ENCODE data around the gene ZNF175.
"Not testable (repeated sequence)": the region's sequence is repeated elsewhere in the genome, so short reads cannot be mapped to it uniquely, and the experiment has no call there.

Gene ZNF175

DNA sequence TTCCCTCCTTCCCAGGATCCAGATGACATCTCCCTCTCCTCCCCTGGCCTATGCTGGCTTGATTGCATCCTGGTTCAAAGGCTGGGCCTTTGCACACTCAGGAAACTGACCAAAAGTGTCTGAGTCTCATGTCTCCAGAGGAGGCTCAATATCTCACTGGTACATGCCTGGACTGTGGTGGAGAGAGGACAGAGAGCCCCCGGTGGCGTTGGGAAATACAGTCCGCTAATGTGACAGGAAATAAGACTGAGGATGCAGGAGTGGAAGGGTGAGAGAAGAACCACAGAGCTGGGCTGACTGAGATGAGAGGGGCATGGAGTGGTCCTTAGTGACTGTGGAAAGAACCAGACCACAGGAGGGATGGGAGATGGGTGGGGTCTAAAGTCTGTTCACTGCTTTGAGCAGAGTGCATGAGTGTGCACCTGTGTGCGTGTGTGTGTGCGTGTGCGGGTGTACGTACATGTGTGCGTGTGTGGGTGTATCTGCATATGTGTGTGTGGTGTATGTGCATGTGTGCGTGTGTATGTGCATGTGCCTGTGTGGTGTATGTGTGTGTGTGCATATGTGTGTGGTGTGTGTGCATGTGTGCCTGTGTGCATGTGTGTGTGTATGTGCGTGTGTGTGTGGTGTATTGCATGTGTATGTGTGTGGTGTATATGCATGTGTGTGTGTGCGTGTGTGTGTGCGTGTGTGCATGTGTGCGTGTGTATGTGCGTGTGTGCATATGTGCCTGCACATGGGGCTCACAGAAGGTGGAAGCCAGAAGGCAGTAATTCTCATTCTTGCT is 57.3 kb downstream of the ZNF175 start:
- H3K9me3 ChIP-seq (ENCODE audit: control insufficient read depth, insufficient read depth, low read length), result no peaks in the 10 kb centered on the region
- no peaks in the 10 kb centered on the region; the same call in 1 of the 2 replicates for H3K27me3 ChIP-seq (ENCODE audit: control insufficient read depth, low read length)
- H3K9me2 ChIP-seq (replicated peaks; ENCODE audit: control insufficient read depth, low read length), result no peaks in the 10 kb centered on the region
- TF ChIP-seq EZH2phosphoT487 (IDR thresholded peaks at IDR 0.05; ENCODE audit: borderline replicate concordance, low read length), result no peak
- TF ChIP-seq, protein P1, sequence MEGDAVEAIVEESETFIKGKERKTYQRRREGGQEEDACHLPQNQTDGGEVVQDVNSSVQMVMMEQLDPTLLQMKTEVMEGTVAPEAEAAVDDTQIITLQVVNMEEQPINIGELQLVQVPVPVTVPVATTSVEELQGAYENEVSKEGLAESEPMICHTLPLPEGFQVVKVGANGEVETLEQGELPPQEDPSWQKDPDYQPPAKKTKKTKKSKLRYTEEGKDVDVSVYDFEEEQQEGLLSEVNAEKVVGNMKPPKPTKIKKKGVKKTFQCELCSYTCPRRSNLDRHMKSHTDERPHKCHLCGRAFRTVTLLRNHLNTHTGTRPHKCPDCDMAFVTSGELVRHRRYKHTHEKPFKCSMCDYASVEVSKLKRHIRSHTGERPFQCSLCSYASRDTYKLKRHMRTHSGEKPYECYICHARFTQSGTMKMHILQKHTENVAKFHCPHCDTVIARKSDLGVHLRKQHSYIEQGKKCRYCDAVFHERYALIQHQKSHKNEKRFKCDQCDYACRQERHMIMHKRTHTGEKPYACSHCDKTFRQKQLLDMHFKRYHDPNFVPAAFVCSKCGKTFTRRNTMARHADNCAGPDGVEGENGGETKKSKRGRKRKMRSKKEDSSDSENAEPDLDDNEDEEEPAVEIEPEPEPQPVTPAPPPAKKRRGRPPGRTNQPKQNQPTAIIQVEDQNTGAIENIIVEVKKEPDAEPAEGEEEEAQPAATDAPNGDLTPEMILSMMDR (IDR thresholded peaks at IDR 0.05; ENCODE audit: low read depth, low read length, poor library complexity, severe bottlenecking), result no peak
- H3K4me3 ChIP-seq (ENCODE audit: low read length), result no peak overlapping the region
- no peaks in the 10 kb centered on the region for H4K20me1 ChIP-seq (ENCODE audit: control insufficient read depth, insufficient read depth, low read depth, low read length)
- no peaks in the 10 kb centered on the region for H3K79me2 ChIP-seq (ENCODE audit: control insufficient read depth, low read length)
- no peak overlapping the region for H3K4me2 ChIP-seq (ENCODE audit: low read length)
- H3K4me1 ChIP-seq (ENCODE audit: control insufficient read depth, low read length), result no peaks in the 10 kb centered on the region
- no peaks in the 10 kb centered on the region for H3F3A ChIP-seq (ENCODE audit: control insufficient read depth, insufficient read depth)
- H3K27ac ChIP-seq (ENCODE audit: low read depth, low read length), result no peak overlapping the region
- no peaks in the 10 kb centered on the region for H3K36me3 ChIP-seq (ENCODE audit: control insufficient read depth, low read length)

DNA sequence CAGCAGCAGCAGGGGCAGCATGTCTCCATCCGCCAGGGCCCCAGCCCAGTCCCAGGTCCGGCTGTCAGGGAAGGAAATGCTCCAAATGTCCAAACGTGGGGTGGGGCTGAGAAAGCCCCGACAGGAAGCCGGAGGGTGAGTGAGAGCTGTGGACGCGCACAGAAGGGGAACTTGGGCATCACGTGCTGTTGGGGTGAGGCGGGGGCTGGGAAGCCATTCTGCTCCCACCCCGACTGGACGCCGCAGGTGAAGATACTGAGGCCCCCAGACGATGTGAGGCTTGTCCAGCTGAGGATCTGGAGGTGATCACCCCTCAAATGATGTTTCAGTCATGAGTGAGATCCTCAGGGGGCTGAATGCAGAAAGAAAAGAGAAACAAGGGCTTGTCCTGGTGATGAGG is 59.2 kb downstream of the ZNF175 start, which contains the start of gene SIGLEC5:
SIGLEC5 (minus strand) TSS at position 87 of the 400 bp plus-strand sequence; CDS start at position 21, 66 bp downstream.
- H3K4me2 ChIP-seq (ENCODE audit: low read length); H3K27ac ChIP-seq (ENCODE audit: low read depth, low read length); H4K20me1 ChIP-seq (ENCODE audit: control insufficient read depth, insufficient read depth, low read depth, low read length); H3K79me2 ChIP-seq (ENCODE audit: control insufficient read depth, low read length); H3K9me2 ChIP-seq (replicated peaks; ENCODE audit: control insufficient read depth, low read length); H3K4me3 ChIP-seq (ENCODE audit: low read length); H3K36me3 ChIP-seq (ENCODE audit: control insufficient read depth, low read length); H3K27me3 ChIP-seq (ENCODE audit: control insufficient read depth, low read length); H3K9me3 ChIP-seq (ENCODE audit: control insufficient read depth, insufficient read depth, low read length); H3K4me1 ChIP-seq (ENCODE audit: control insufficient read depth, low read length); H3F3A ChIP-seq (ENCODE audit: control insufficient read depth, insufficient read depth): not testable (repeated sequence)

GRCh38 chr19:51632126-51632525 is 61.0 kb downstream of the ZNF175 start:
- no peaks in the 10 kb centered on the region for H3K36me3 ChIP-seq (ENCODE audit: control insufficient read depth, low read length)
- H3K9me2 ChIP-seq (replicated peaks; ENCODE audit: control insufficient read depth, low read length), result no peaks in the 10 kb centered on the region
- H3K27ac ChIP-seq (ENCODE audit: low read depth, low read length), result no peak overlapping the region
- H3K4me2 ChIP-seq (ENCODE audit: low read length), result no peak overlapping the region
- H3K27me3 ChIP-seq (ENCODE audit: control insufficient read depth, low read length), result no peaks in the 10 kb centered on the region; the same call in 1 of the 2 replicates
- H3K4me3 ChIP-seq (ENCODE audit: low read length), result no peak overlapping the region
- no peaks in the 10 kb centered on the region for H3K79me2 ChIP-seq (ENCODE audit: control insufficient read depth, low read length)
- no peaks in the 10 kb centered on the region for H4K20me1 ChIP-seq (ENCODE audit: control insufficient read depth, insufficient read depth, low read depth, low read length)
- TF ChIP-seq EZH2phosphoT487 (IDR thresholded peaks at IDR 0.05; ENCODE audit: borderline replicate concordance, low read length), result no peak
- TF ChIP-seq, protein P1 (IDR thresholded peaks at IDR 0.05; ENCODE audit: low read depth, low read length, poor library complexity, severe bottlenecking), result no peak
- no peaks in the 10 kb centered on the region for H3F3A ChIP-seq (ENCODE audit: control insufficient read depth, insufficient read depth)
- no peaks in the 10 kb centered on the region for H3K4me1 ChIP-seq (ENCODE audit: control insufficient read depth, low read length)
- no peaks in the 10 kb centered on the region for H3K9me3 ChIP-seq (ENCODE audit: control insufficient read depth, insufficient read depth, low read length)

DNA sequence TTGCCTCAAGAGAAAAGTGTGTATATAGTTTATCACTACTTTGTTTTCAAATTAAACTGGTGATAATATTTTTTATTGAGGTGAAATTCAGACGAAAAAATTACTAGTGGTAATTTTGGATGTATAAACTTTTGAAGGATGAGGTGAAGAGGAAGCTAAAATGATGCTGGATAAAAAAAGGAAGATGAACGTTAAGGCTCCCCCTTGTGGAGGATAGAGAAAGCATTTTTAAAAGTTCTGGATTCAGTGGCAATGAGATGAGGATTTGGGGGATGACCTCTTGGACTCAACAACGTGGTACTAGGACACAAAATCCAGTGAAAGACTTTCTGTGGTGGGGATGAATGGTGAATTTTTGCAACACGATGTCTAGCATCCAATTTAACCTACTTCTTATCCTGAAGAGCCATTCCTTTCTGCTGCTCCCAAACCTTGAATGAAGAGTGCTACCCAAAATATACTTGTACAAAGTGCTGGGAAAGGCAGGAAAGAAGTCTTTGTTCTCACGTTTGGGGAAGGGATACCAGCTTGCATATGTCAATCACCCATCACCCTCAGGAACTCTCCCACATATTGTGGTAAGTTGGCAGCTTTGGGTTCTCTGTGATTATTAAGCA is 66.4 kb downstream of the ZNF175 start:
- Histone ChIP-seq H3K4me1 (ENCODE audit: control insufficient read depth, low read length) (no peaks in the 10 kb centered on the region), H4K20me1 (ENCODE audit: control insufficient read depth, insufficient read depth, low read depth, low read length) (no peaks in the 10 kb centered on the region), H3K27me3 (ENCODE audit: control insufficient read depth, low read length) (no peaks in the 10 kb centered on the region), H3K79me2 (ENCODE audit: control insufficient read depth, low read length) (no peaks in the 10 kb centered on the region), H3K36me3 (ENCODE audit: control insufficient read depth, low read length) (no peaks in the 10 kb centered on the region), H3F3A (ENCODE audit: control insufficient read depth, insufficient read depth) (no peaks in the 10 kb centered on the region), H3K4me3 (ENCODE audit: low read length) (no peak overlapping the region), H3K9me3 (ENCODE audit: control insufficient read depth, insufficient read depth, low read length) (no peaks in the 10 kb centered on the region), H3K4me2 (ENCODE audit: low read length) (no peak overlapping the region), H3K9me2 (replicated peaks; ENCODE audit: control insufficient read depth, low read length) (no peaks in the 10 kb centered on the region), H3K27ac (ENCODE audit: low read depth, low read length) (no peak overlapping the region)
- no peak for TF ChIP-seq EZH2phosphoT487 (IDR thresholded peaks at IDR 0.05; ENCODE audit: borderline replicate concordance, low read length)
- TF ChIP-seq, protein P1 (IDR thresholded peaks at IDR 0.05; ENCODE audit: low read depth, low read length, poor library complexity, severe bottlenecking), result peak; percentile 55
